ENCODE data around the gene C11orf65. TPM values are rescaled to one million over a fixed set of nuclear protein-coding genes. Genes with fewer than 3 reads are reported as not detected.

Gene C11orf65
- total RNA-seq, 1 donor from 2014 or later: 1.00 TPM

DNA sequence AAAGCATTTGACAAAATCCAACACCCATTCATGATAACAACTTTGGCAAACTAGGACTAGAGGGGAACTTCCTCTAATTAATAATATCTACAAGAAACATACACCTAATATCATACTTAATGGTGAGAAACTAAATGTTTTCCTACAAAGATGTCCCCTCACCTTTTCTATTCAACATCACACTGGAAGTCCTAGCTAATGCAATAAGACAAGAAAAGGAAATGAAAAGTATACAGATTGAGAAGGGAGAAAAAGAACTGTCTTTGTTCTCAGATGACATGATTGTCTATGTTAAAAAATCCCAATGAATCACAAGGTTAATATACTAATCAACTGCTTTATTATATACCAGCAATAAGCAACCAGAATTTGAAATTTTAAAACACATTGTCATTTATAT, 52.4 kb downstream of the C11orf65 start:
- H3K4me2 ChIP-seq (ENCODE audit: low read length): no peak overlapping the region
- H3K4me1 ChIP-seq (ENCODE audit: insufficient read depth, low read length): no peaks in the 10 kb centered on the region
- H3K27ac ChIP-seq (ENCODE audit: low read depth, low read length): no peak overlapping the region
- H3K4me1 Mint-ChIP-seq (ENCODE audit: low read depth, unreplicated experiment): no peaks in the 10 kb centered on the region
- H3K4me3 Mint-ChIP-seq (ENCODE audit: unreplicated experiment): no peak overlapping the region
- H3K27me3 Mint-ChIP-seq (ENCODE audit: low read depth, unreplicated experiment): no peaks in the 10 kb centered on the region
- no peaks in the 10 kb centered on the region for H4K20me1 ChIP-seq (ENCODE audit: insufficient read depth, low read length)
- H3K4me3 ChIP-seq (ENCODE audit: insufficient read depth, low read depth, low read length): no peak overlapping the region
- no peak overlapping the region for H2AFZ ChIP-seq (ENCODE audit: low read depth, low read length)
- H3K9ac ChIP-seq (ENCODE audit: low read length): no peak overlapping the region
- FAIRE-seq (no peak), DNase-seq (ENCODE audit: low read depth) (no peak)
- no peaks in the 10 kb centered on the region for H3K36me3 ChIP-seq (ENCODE audit: insufficient read depth, low read length)
- TF ChIP-seq, protein P1, sequence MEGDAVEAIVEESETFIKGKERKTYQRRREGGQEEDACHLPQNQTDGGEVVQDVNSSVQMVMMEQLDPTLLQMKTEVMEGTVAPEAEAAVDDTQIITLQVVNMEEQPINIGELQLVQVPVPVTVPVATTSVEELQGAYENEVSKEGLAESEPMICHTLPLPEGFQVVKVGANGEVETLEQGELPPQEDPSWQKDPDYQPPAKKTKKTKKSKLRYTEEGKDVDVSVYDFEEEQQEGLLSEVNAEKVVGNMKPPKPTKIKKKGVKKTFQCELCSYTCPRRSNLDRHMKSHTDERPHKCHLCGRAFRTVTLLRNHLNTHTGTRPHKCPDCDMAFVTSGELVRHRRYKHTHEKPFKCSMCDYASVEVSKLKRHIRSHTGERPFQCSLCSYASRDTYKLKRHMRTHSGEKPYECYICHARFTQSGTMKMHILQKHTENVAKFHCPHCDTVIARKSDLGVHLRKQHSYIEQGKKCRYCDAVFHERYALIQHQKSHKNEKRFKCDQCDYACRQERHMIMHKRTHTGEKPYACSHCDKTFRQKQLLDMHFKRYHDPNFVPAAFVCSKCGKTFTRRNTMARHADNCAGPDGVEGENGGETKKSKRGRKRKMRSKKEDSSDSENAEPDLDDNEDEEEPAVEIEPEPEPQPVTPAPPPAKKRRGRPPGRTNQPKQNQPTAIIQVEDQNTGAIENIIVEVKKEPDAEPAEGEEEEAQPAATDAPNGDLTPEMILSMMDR (IDR thresholded peaks at IDR 0.05; ENCODE audit: insufficient read depth, low read depth, low read length): no peak
- TF ChIP-seq EZH2 (IDR thresholded peaks at IDR 0.05; ENCODE audit: insufficient read depth, low read length): no peak
- H3K9me3 Mint-ChIP-seq (ENCODE audit: unreplicated experiment): no peaks in the 10 kb centered on the region
- H3K27me3 ChIP-seq (ENCODE audit: insufficient read depth, low read length): no peaks in the 10 kb centered on the region
- H3K27ac Mint-ChIP-seq (ENCODE audit: unreplicated experiment): no peak overlapping the region
- H3K9me3 ChIP-seq (ENCODE audit: insufficient read depth, low read depth, low read length): no peaks in the 10 kb centered on the region
- H3K36me3 Mint-ChIP-seq (ENCODE audit: low read depth, unreplicated experiment): no peaks in the 10 kb centered on the region
- no peaks in the 10 kb centered on the region for H3K79me2 ChIP-seq (ENCODE audit: insufficient read depth, low read length)

DNA sequence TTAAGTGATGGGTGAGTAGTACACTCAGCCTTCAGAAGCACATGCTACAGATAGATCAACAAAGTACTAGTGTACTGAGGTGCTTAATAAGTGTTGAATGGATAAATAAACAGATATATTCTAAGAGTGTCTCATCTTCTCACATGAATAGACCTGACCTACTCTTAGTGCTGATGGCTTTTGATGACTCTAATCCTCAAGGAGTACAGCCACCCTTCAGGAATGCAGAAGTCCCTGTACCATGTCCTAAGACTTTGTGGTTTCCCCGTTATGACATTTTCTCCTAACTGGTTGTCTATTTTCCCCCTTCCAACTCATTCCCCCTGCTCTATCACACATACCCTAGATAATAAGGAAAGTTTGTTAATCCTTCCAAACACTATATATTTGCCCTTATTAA, 61.6 kb downstream of the C11orf65 start:
- H2AFZ ChIP-seq (ENCODE audit: low read depth, low read length): no peak overlapping the region
- Mint-ChIP-seq H3K27ac (ENCODE audit: unreplicated experiment) (no peak overlapping the region), H3K27me3 (ENCODE audit: low read depth, unreplicated experiment) (no peaks in the 10 kb centered on the region), H3K36me3 (ENCODE audit: low read depth, unreplicated experiment) (no peaks in the 10 kb centered on the region), H3K4me1 (ENCODE audit: low read depth, unreplicated experiment) (peaks cover 12% of the 10 kb centered on the region), H3K9me3 (ENCODE audit: unreplicated experiment) (no peaks in the 10 kb centered on the region), H3K4me3 (ENCODE audit: unreplicated experiment) (no peak overlapping the region)
- no peaks in the 10 kb centered on the region for H4K20me1 ChIP-seq (ENCODE audit: insufficient read depth, low read length)
- FAIRE-seq (no peak), DNase-seq (ENCODE audit: low read depth) (no peak)
- H3K4me3 ChIP-seq (ENCODE audit: insufficient read depth, low read depth, low read length): no peak overlapping the region
- H3K36me3 ChIP-seq (ENCODE audit: insufficient read depth, low read length): no peaks in the 10 kb centered on the region
- no peaks in the 10 kb centered on the region for H3K79me2 ChIP-seq (ENCODE audit: insufficient read depth, low read length)
- no peaks in the 10 kb centered on the region for H3K4me1 ChIP-seq (ENCODE audit: insufficient read depth, low read length)
- H3K27me3 ChIP-seq (ENCODE audit: insufficient read depth, low read length): no peaks in the 10 kb centered on the region
- no peaks in the 10 kb centered on the region for H3K9me3 ChIP-seq (ENCODE audit: insufficient read depth, low read depth, low read length)
- no peak overlapping the region for H3K27ac ChIP-seq (ENCODE audit: low read depth, low read length)
- TF ChIP-seq, protein P1 (IDR thresholded peaks at IDR 0.05; ENCODE audit: insufficient read depth, low read depth, low read length): no peak
- no peak for TF ChIP-seq EZH2 (IDR thresholded peaks at IDR 0.05; ENCODE audit: insufficient read depth, low read length)
- no peak overlapping the region for H3K9ac ChIP-seq (ENCODE audit: low read length)
- H3K4me2 ChIP-seq (ENCODE audit: low read length): no peak overlapping the region

DNA sequence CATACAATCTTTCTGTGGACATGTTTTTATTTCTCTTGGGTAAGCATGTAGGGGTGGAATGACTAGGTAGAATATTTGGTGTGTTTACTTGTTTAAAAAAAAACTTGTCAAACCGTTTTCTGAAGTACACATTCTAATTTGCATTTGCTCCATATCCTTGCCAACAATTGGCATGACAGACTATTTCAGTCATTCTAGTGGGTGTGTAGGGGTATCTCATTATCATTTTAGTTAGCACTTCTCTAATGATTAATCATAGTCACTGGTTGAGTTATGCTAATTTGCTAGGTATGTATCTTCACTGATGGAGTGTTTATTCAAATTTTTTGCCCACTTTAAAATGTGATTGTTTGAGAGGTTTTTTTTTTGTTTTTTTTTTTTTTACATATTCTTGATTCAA, 64.3 kb downstream of the C11orf65 start:
- Histone ChIP-seq H3K79me2 (ENCODE audit: insufficient read depth, low read length) (no peaks in the 10 kb centered on the region), H3K4me3 (ENCODE audit: insufficient read depth, low read depth, low read length) (no peak overlapping the region), H3K4me1 (ENCODE audit: insufficient read depth, low read length) (no peaks in the 10 kb centered on the region), H4K20me1 (ENCODE audit: insufficient read depth, low read length) (no peaks in the 10 kb centered on the region), H2AFZ (ENCODE audit: low read depth, low read length) (no peak overlapping the region), H3K9me3 (ENCODE audit: insufficient read depth, low read depth, low read length) (no peaks in the 10 kb centered on the region), H3K36me3 (ENCODE audit: insufficient read depth, low read length) (no peaks in the 10 kb centered on the region), H3K27me3 (ENCODE audit: insufficient read depth, low read length) (no peaks in the 10 kb centered on the region), H3K27ac (ENCODE audit: low read depth, low read length) (no peak overlapping the region), H3K4me2 (ENCODE audit: low read length) (no peak overlapping the region), H3K9ac (ENCODE audit: low read length) (no peak overlapping the region)
- FAIRE-seq (no peak), DNase-seq (ENCODE audit: low read depth) (no peak)
- Mint-ChIP-seq H3K9me3 (ENCODE audit: unreplicated experiment) (no peaks in the 10 kb centered on the region), H3K27me3 (ENCODE audit: low read depth, unreplicated experiment) (no peaks in the 10 kb centered on the region), H3K27ac (ENCODE audit: unreplicated experiment) (no peak overlapping the region), H3K4me3 (ENCODE audit: unreplicated experiment) (no peak overlapping the region), H3K4me1 (ENCODE audit: low read depth, unreplicated experiment) (peaks cover 12% of the 10 kb centered on the region), H3K36me3 (ENCODE audit: low read depth, unreplicated experiment) (no peaks in the 10 kb centered on the region)
- TF ChIP-seq EZH2 (IDR thresholded peaks at IDR 0.05; ENCODE audit: insufficient read depth, low read length): no peak
- TF ChIP-seq, protein P1 (IDR thresholded peaks at IDR 0.05; ENCODE audit: insufficient read depth, low read depth, low read length): no peak
